OCI-LY7 (cell line): ENCODE data around the gene AMOTL2. TPM values are rescaled to one million over a fixed set of nuclear protein-coding genes. Genes with fewer than 3 reads are reported as not detected.

Experiments used
- BruUV-seq: library from RNA; stranded (reverse); fragments of 400-500 nt; replicated peaks from 2 replicates; lab custom pipeline; 2021; lab: Mats Ljungman, UMichigan
- CTCF ChIA-PET: fragments of 300-600 bp; sonication (Branson Sonifier 250); formaldehyde crosslinking; loops from one replicate; lab custom pipeline; 2022; ENCODE audit warnings: antibody characterized with exemption; ENCODE audit not compliant: unreplicated experiment; lab: Charles Lee
- POLR2A ChIA-PET: fragments of 300-600 bp; sonication (Branson Sonifier 250); formaldehyde crosslinking; loops from one replicate; lab custom pipeline; 2022; ENCODE audit warnings: antibody characterized with exemption; lab: Charles Lee
- DNase-seq: peaks from one replicate; pipeline ENCODE4 v3.0.0-alpha.2; 2015; ENCODE audit warnings: low spot score
- H2AFZ ChIP-seq: fragments of 200-600 bp; sonication (generic), shearing (Covaris generic); 2 replicates; pipeline ENCODE4 v1.6.1; 2014; ENCODE audit warnings: mild to moderate bottlenecking, antibody characterized with exemption, low read length, moderate library complexity
- H3K27ac ChIP-seq: fragments of 200-600 bp; sonication (generic); 2 replicates; pipeline ENCODE4 v1.5.1; 2014; ENCODE audit warnings: mixed run types, low read depth, mild to moderate bottlenecking, moderate library complexity, low read length, inconsistent platforms; ENCODE audit not compliant: poor library complexity, severe bottlenecking
- H3K36me3 ChIP-seq: fragments of 200-600 bp; sonication (generic); 2 replicates; pipeline ENCODE4 v1.6.1; 2014; ENCODE audit warnings: mild to moderate bottlenecking, antibody characterized with exemption, low read length, moderate library complexity, mixed read lengths; ENCODE audit not compliant: insufficient read depth
- H3K4me1 ChIP-seq: fragments of 200-600 bp; sonication (generic); 2 replicates; pipeline ENCODE4 v1.5.1; 2014; ENCODE audit warnings: mild to moderate bottlenecking, low read length; ENCODE audit not compliant: insufficient read depth, poor library complexity, severe bottlenecking
- H3K4me2 ChIP-seq: fragments of 200-600 bp; sonication (generic); 2 replicates; pipeline ENCODE4 v1.6.1; 2014; ENCODE audit warnings: mild to moderate bottlenecking, low read length
- H3K4me3 ChIP-seq: fragments of 200-600 bp; sonication (generic); 2 replicates; pipeline ENCODE4 v1.5.1; 2014; ENCODE audit warnings: mild to moderate bottlenecking, low read depth, low read length; ENCODE audit not compliant: poor library complexity, severe bottlenecking
- H3K79me2 ChIP-seq: fragments of 200-600 bp; sonication (generic); 2 replicates; pipeline ENCODE4 v1.6.1; 2016; ENCODE audit warnings: low read depth, mild to moderate bottlenecking, low read length, moderate library complexity, mixed read lengths; ENCODE audit not compliant: insufficient read depth
- H3K9me2 ChIP-seq: fragments of 200-600 bp; sonication (generic); 2 replicates; pipeline ENCODE4 v1.6.1; 2016; ENCODE audit warnings: mild to moderate bottlenecking, low read length, mixed read lengths; ENCODE audit not compliant: insufficient read depth
- H3K9me3 ChIP-seq: fragments of 200-600 bp; sonication (generic); 2 replicates; pipeline ENCODE4 v1.6.1; 2014; ENCODE audit warnings: mild to moderate bottlenecking, mixed run types, low read length, mixed read lengths
- H4K20me1 ChIP-seq: fragments of 200-600 bp; sonication (generic); 2 replicates; pipeline ENCODE4 v1.6.1; 2014; ENCODE audit warnings: mild to moderate bottlenecking, antibody characterized with exemption, low read length, moderate library complexity, mixed read lengths; ENCODE audit not compliant: insufficient read depth
- CTCF ChIP-seq: fragments of 200-600 bp; sonication (generic); conservative IDR thresholded peaks from 2 replicates; pipeline ENCODE4 v1.5.1; 2014; ENCODE audit warnings: mild to moderate bottlenecking, antibody characterized with exemption, low read length, moderate library complexity, mixed read lengths
- EZH2phosphoT487 ChIP-seq: fragments of 200-600 bp; sonication (generic); IDR thresholded peaks from 2 replicates; pipeline ENCODE4 v1.6.1; 2018; ENCODE audit warnings: low read depth, borderline replicate concordance, mild to moderate bottlenecking, mixed run types, antibody characterized with exemption, low read length, moderate library complexity, mixed read lengths
- intact Hi-C: fragments of 100-400 bp; cut with micrococcal nuclease; formaldehyde crosslinking; loops from one replicate; pipeline ENCODE4 v1.10.0; 2022; ENCODE audit not compliant: unreplicated experiment
- total RNA-seq, 2 experiments: library from RNA; depleted of rRNA in 1 of 2; stranded (reverse); fragments of >200 nt in 1 of 2; shearing (Covaris generic) in 1 of 2; gene quantifications; 2 replicates each; pipeline ENCODE4 v1.2.3, GENCODE V29; 2014 to 2022

Gene AMOTL2
- total RNA-seq, 2 experiments from 2014 or later = not detected

- CTCF ChIA-PET = no interaction called here
- DNase-seq = no peak
Observed at GRCh38 chr3:134366221-134366927, 7.9 kb downstream of the AMOTL2 start.

GRCh38 chr3:134365766-134366065, 8.5 kb downstream of the AMOTL2 start:
- H2AFZ ChIP-seq = no peak overlapping the region
- no peak overlapping the region for H3K4me2 ChIP-seq
- POLR2A ChIA-PET = no interaction called here
- no peak overlapping the region for H3K4me3 ChIP-seq
- H3K9me2 ChIP-seq = no peaks in the 10 kb centered on the region
- H3K79me2 ChIP-seq = no peaks in the 10 kb centered on the region
- no peak overlapping the region for H3K27ac ChIP-seq
- BruUV-seq = no TSS peak
- H3K4me1 ChIP-seq = peaks cover 14% of the 10 kb centered on the region
- H3K36me3 ChIP-seq = no peaks in the 10 kb centered on the region
- TF ChIP-seq CTCF (no peak), EZH2phosphoT487 (no peak)
- no peak for DNase-seq
- intact Hi-C loops = no loop called here
- CTCF ChIA-PET = no interaction called here
- no peaks in the 10 kb centered on the region for H4K20me1 ChIP-seq
- H3K9me3 ChIP-seq = no peaks in the 10 kb centered on the region

More at GRCh38 chr3:134366221-134366927, 7.9 kb downstream of the AMOTL2 start:
- intact Hi-C loops = no loop called here
- Histone ChIP-seq H3K9me2 (no peaks in the 10 kb centered on the region), H3K4me2 (no peak overlapping the region), H3K4me3 (no peak overlapping the region), H3K9me3 (no peaks in the 10 kb centered on the region), H3K4me1 (peaks cover 14% of the 10 kb centered on the region), H4K20me1 (no peaks in the 10 kb centered on the region), H3K27ac (no peak overlapping the region), H3K36me3 (no peaks in the 10 kb centered on the region), H3K79me2 (no peaks in the 10 kb centered on the region), H2AFZ (no peak overlapping the region)
- no TSS peak for BruUV-seq
- POLR2A ChIA-PET = no interaction called here
- TF ChIP-seq EZH2phosphoT487 (no peak), CTCF (no peak)
